EH (cell line): ENCODE data around the gene DPH7.
"Not testable (repeated sequence)": the region's sequence is repeated elsewhere in the genome, so short reads cannot be mapped to it uniquely, and the experiment has no call there.

Experiments
- DNase-seq: peaks from one replicate; pipeline ENCODE4 v3.0.0-alpha.2; 2015; ENCODE audit warnings: low read depth

Gene DPH7

GRCh38 chr9:137606005-137606621, 27.4 kb upstream of the DPH7 start:
- DNase-seq, result peak; percentile 15

- peak; percentile 96 for DNase-seq
Measured at GRCh38 chr9:137605121-137606004, 26.6 kb upstream of the DPH7 start, which contains the start of gene ARRDC1. ARRDC1 (plus strand) TSS chr9:137605686; CDS start chr9:137605718, 32 bp downstream.

GRCh38 chr9:137604345-137605086, 25.8 kb upstream of the DPH7 start:
- DNase-seq, result no peak

- no peak for DNase-seq
Measured at GRCh38 chr9:137603879-137604278, 25.2 kb upstream of the DPH7 start.

GRCh38 chr9:137602661-137603060, 23.9 kb upstream of the DPH7 start:
- DNase-seq, result no peak

- no peak for DNase-seq
Measured at GRCh38 chr9:137598943-137599342, 20.2 kb upstream of the DPH7 start.

- DNase-seq, result not testable (repeated sequence)
Measured at GRCh38 chr9:137596577-137596976, 17.9 kb upstream of the DPH7 start.

GRCh38 chr9:137593176-137593575, 14.5 kb upstream of the DPH7 start:
- no peak for DNase-seq

- no peak for DNase-seq
Measured at GRCh38 chr9:137592767-137593166, 14.0 kb upstream of the DPH7 start.

- peak; percentile 87 for DNase-seq
Measured at GRCh38 chr9:137590469-137591383, 12.0 kb upstream of the DPH7 start, which contains the start of gene ZMYND19. ZMYND19 (minus strand) TSS chr9:137590512; CDS start chr9:137590263, 249 bp downstream.

GRCh38 chr9:137590123-137590468, 11.4 kb upstream of the DPH7 start:
- no peak for DNase-seq

GRCh38 chr9:137589441-137590122, 10.9 kb upstream of the DPH7 start:
- peak; percentile 38 for DNase-seq

GRCh38 chr9:137588891-137589290, 10.2 kb upstream of the DPH7 start:
- no peak for DNase-seq

- no peak for DNase-seq
Measured at GRCh38 chr9:137588311-137588710, 9.6 kb upstream of the DPH7 start.

- no peak for DNase-seq
Measured at GRCh38 chr9:137586854-137587253, 8.1 kb upstream of the DPH7 start.

- DNase-seq, result no peak
Measured at GRCh38 chr9:137583957-137584356, 5.2 kb upstream of the DPH7 start.

- no peak for DNase-seq
Measured at GRCh38 chr9:137583347-137583746, 4.6 kb upstream of the DPH7 start.

- peak; percentile 18 for DNase-seq
Measured at GRCh38 chr9:137582286-137582860, 3.6 kb upstream of the DPH7 start.

GRCh38 chr9:137581361-137582285, 2.9 kb upstream of the DPH7 start:
- DNase-seq, result no peak

- no peak for DNase-seq
Measured at GRCh38 chr9:137580954-137581322, 2.2 kb upstream of the DPH7 start.
